Endothelial cell of umbilical vein (primary cell): Measurements from ENCODE around the gene PCARE. TPM values are rescaled to one million over a fixed set of nuclear protein-coding genes. Genes with fewer than 3 reads are reported as not detected.

Source experiments
- BruUV-seq: library from RNA; stranded (reverse); fragments of 400-500 nt; replicated peaks from 2 replicates; lab custom pipeline; 2021; lab: Mats Ljungman, UMichigan
- CTCF ChIA-PET: fragments of 300-600, 350-600 bp; sonication (Branson Sonifier 250); formaldehyde crosslinking; loops from one replicate; lab custom pipeline; 2021; ENCODE audit warnings: antibody characterized with exemption, inconsistent platforms; lab: Charles Lee
- POLR2A ChIA-PET: fragments of 300-600, 350-600 bp; sonication (Branson Sonifier 250); formaldehyde crosslinking; loops from one replicate; lab custom pipeline; 2021; ENCODE audit warnings: antibody characterized with exemption, inconsistent platforms; lab: Charles Lee
- DNase-seq: peaks from one replicate; pipeline ENCODE4 v3.0.0-alpha.2; 2011; ENCODE audit warnings: low read depth, low spot score
- FAIRE-seq: peaks from 2 replicates; lab custom pipeline; 2011; peaks lifted over from hg19 to GRCh38; lab: Jason Lieb, UNC
- H2AFZ ChIP-seq: 2 replicates; pipeline ENCODE4 v1.6.0; 2012; ENCODE audit warnings: low read depth, low read length, control low read depth, inconsistent platforms
- H3K27ac ChIP-seq: 2 replicates; pipeline ENCODE4 v1.5.1; 2011; ENCODE audit warnings: low read depth, mild to moderate bottlenecking, control low read depth, low read length, moderate library complexity; ENCODE audit not compliant: insufficient read depth
- H3K27me3 ChIP-seq, 2 experiments: 2 replicates each; pipeline versions ENCODE4 v1.6.0 to v1.6.1; 2011; ENCODE audit warnings: low read length in 2 of 2, mixed read lengths in 1 of 2; ENCODE audit not compliant: control insufficient read depth in 2 of 2, insufficient read depth in 2 of 2
- H3K36me3 ChIP-seq, 2 experiments: 2 replicates in 1 of 2; 3 replicates in 1 of 2; pipeline ENCODE4 v1.5.1; 2011; ENCODE audit warnings: low read length in 2 of 2, mild to moderate bottlenecking in 1 of 2, moderate library complexity in 1 of 2; ENCODE audit not compliant: control insufficient read depth in 2 of 2, insufficient read depth in 2 of 2; ENCODE audit errors: extremely low read depth in 1 of 2
- H3K4me1 ChIP-seq: 3 replicates; pipeline ENCODE4 v1.5.1; 2011; ENCODE audit warnings: mild to moderate bottlenecking, low read length; ENCODE audit not compliant: control insufficient read depth, insufficient read depth; ENCODE audit errors: extremely low read depth
- H3K4me2 ChIP-seq: 2 replicates; pipeline ENCODE4 v1.6.1; 2011; ENCODE audit warnings: low read length, control low read depth, mixed read lengths; ENCODE audit not compliant: insufficient read depth
- H3K4me3 ChIP-seq, 3 experiments: fragments of 200-600 bp in 1 of 3; sonication (generic), shearing (Covaris generic) in 1 of 3; replicated peaks in 1 of 3; 2 replicates each; pipeline ENCODE4 v1.5.1; 2011 to 2016; ENCODE audit warnings: control low read depth in 3 of 3, low read length in 3 of 3, mild to moderate bottlenecking in 2 of 3, inconsistent platforms in 1 of 3, low read depth in 1 of 3, moderate library complexity in 1 of 3; ENCODE audit not compliant: insufficient read depth in 1 of 3
- H3K79me2 ChIP-seq: 2 replicates; pipeline ENCODE4 v1.6.0; 2012; ENCODE audit warnings: low read length, inconsistent platforms; ENCODE audit not compliant: control insufficient read depth, insufficient read depth
- H3K9ac ChIP-seq: replicated peaks from 2 replicates; pipeline ENCODE3; 2011; ENCODE audit warnings: low read length, control low read depth; ENCODE audit not compliant: insufficient read depth; ENCODE audit errors: extremely low read depth
- H3K9me1 ChIP-seq: replicated peaks from 3 replicates; pipeline ENCODE4 v1.6.0; 2011; ENCODE audit warnings: mild to moderate bottlenecking, low read length; ENCODE audit not compliant: control insufficient read depth, insufficient read depth; ENCODE audit errors: extremely low read depth
- H3K9me3 ChIP-seq: replicated peaks from 2 replicates; pipeline ENCODE4 v1.5.1; 2012; ENCODE audit warnings: low read length, inconsistent platforms; ENCODE audit not compliant: control insufficient read depth, insufficient read depth
- H4K20me1 ChIP-seq: replicated peaks from 2 replicates; pipeline ENCODE3; 2011; ENCODE audit warnings: mild to moderate bottlenecking, low read length; ENCODE audit not compliant: control insufficient read depth, insufficient read depth; ENCODE audit errors: extremely low read depth
- CTCF ChIP-seq, 2 donors: IDR thresholded peaks; 1 replicate in 1 of 2; 2 replicates in 1 of 2; pipeline ENCODE4 v1.5.1; 2011; ENCODE audit warnings: low read length in 2 of 2, mild to moderate bottlenecking in 2 of 2, moderate library complexity in 2 of 2, control low read depth in 1 of 2, inconsistent platforms in 1 of 2, low read depth in 1 of 2; ENCODE audit not compliant: insufficient read depth in 1 of 2; ENCODE audit errors: extremely low read depth in 1 of 2
- EZH2 ChIP-seq: IDR thresholded peaks from 2 replicates; pipeline ENCODE4 v1.6.1; 2012; ENCODE audit warnings: borderline replicate concordance, low read depth, mild to moderate bottlenecking, moderate library complexity, low read length, inconsistent platforms; ENCODE audit not compliant: severe bottlenecking
- FOS ChIP-seq: IDR thresholded peaks from 2 replicates; pipeline ENCODE4 v1.6.1; 2011; ENCODE audit warnings: mild to moderate bottlenecking, low read length, moderate library complexity, borderline replicate concordance; ENCODE audit not compliant: insufficient read depth
- GATA2 ChIP-seq: IDR thresholded peaks from 2 replicates; pipeline ENCODE4 v1.7.0; 2011; ENCODE audit warnings: low read depth, mild to moderate bottlenecking, moderate library complexity, mixed read lengths, low read length; ENCODE audit not compliant: insufficient read length, insufficient read depth
- JUN ChIP-seq: IDR thresholded peaks from 2 replicates; pipeline ENCODE4 v1.6.1; 2011; ENCODE audit warnings: borderline replicate concordance, low read depth; ENCODE audit not compliant: insufficient read length, insufficient read depth
- MAX ChIP-seq: IDR thresholded peaks from 2 replicates; pipeline ENCODE4 v1.6.1; 2011; ENCODE audit not compliant: insufficient read depth, insufficient read length
- MYC ChIP-seq: IDR thresholded peaks from one replicate; pipeline ENCODE4 v1.6.1; 2011; ENCODE audit warnings: mild to moderate bottlenecking, low read depth, low read length
- POLR2A ChIP-seq: IDR thresholded peaks from 2 replicates; pipeline ENCODE4 v1.6.1; 2012; ENCODE audit warnings: low read depth, mild to moderate bottlenecking, control low read depth, low read length
- POLR2AphosphoS5 ChIP-seq: IDR thresholded peaks from 2 replicates; pipeline ENCODE4 v1.6.1; 2012; ENCODE audit warnings: low read depth, mild to moderate bottlenecking, control low read depth, low read length, moderate library complexity; ENCODE audit not compliant: insufficient read depth
- dilution Hi-C: fragments of 300-500 bp; cut with MboI; formaldehyde crosslinking; loops from one replicate; pipeline ENCODE4 v1.15.0; 2019; ENCODE audit warnings: low sequenced_read_pairs; ENCODE audit not compliant: extremely low pct_ligation_motif_present
- intact Hi-C: fragments of 100-400 bp; cut with micrococcal nuclease; formaldehyde crosslinking; loops from one replicate; pipeline ENCODE4 v1.10.0; 2022
- polyA plus RNA-seq, 4 experiments: library from polyadenylated mRNA; depleted of rRNA in 3 of 4; stranded (reverse) in 3 of 4; unstranded in 1 of 4; fragments of >200 nt; gene quantifications; 2 replicates each; pipeline versions ENCODE4 v1.2.1 to v1.2.3, GENCODE V29; 2011 to 2012; ENCODE audit warnings: missing spikeins in 1 of 4
- total RNA-seq: library from RNA; stranded (reverse); gene quantifications from 2 replicates; pipeline ENCODE4 v1.2.3, GENCODE V29; 2021

PCARE gene
- total and polyA plus RNA-seq, 2 donors (not counting 3 experiments of a cell fraction or from before 2014, with no cell fraction given): not detected

DNA sequence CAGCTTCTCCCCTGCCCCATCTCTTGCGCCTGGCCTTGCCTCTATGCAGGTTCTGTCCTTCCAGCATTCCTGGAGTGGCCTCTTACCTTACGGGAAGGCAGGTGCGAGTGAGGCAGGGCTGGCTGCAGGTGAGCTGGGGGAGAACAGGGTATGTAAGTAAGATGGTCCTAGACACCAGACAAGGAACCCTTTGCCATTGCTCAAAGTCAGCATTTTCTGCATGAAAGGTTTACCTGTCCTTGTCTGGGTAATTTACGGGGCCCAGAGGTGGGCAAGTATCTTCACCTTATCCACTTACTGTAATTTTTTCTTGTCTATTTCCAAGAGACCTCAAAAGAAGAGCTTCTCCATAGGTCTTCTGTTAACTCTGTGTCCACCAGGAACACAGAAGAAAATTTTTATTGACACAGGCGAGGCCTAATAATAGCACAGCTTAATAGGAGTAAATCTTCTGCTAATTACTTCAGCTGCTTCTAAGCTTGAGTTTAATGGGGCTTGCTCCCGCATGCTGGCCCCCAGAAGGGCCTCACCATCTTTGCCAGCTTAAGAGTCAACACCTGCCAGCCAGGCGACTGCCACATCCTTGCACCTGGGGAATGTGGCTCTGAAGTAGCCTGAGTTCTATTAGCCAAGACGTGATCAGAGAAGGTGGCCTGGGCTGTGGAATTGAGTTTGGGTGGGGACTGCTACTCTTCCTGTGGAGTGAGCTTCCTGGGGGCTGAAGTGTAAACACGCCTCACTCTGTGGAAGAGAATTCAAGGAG lies 27.1 kb downstream of the PCARE start:
- H3K9ac ChIP-seq: no peak overlapping the region
- dilution Hi-C loops: no loop called here
- H3K27ac ChIP-seq: no peak overlapping the region
- no TSS peak for BruUV-seq
- ChIA-PET POLR2A (no interaction called here), CTCF (interaction anchor here (1.5 kb wide), 1 partner anchor 12 kb away, joined by 3 read pairs; no protein-coding TSS in a partner anchor)
- H3K36me3 ChIP-seq: no peaks in the 10 kb centered on the region
- no peaks in the 10 kb centered on the region for H3K27me3 ChIP-seq
- no peak overlapping the region for H3K4me3 ChIP-seq
- TF ChIP-seq EZH2 (no peak), MYC (no peak), GATA2 (no peak), FOS (no peak), MAX (no peak), JUN (no peak), CTCF (IDR thresholded peaks at IDR 0.05; ENCODE audit: extremely low read depth in 1 of 2, insufficient read depth in 1 of 2, low read depth in 1 of 2, low read length in 2 of 2) (no peak), POLR2A (no peak), POLR2AphosphoS5 (no peak)
- no peaks in the 10 kb centered on the region for H4K20me1 ChIP-seq
- intact Hi-C loops: no loop called here
- H3K4me2 ChIP-seq: no peak overlapping the region
- DNase-seq (no peak), FAIRE-seq (no peak)
- H3K9me1 ChIP-seq: no peaks in the 10 kb centered on the region
- no peaks in the 10 kb centered on the region for H3K4me1 ChIP-seq
- no peak overlapping the region for H2AFZ ChIP-seq
- no peaks in the 10 kb centered on the region for H3K79me2 ChIP-seq
- H3K9me3 ChIP-seq: no peaks in the 10 kb centered on the region
